ENCODE measurements around the gene XRRA1. TPM values are rescaled to one million over a fixed set of nuclear protein-coding genes. Genes with fewer than 3 reads are reported as not detected.

The XRRA1 gene
- total RNA-seq, 1 experiment from 2014 or later: 29.5 TPM

- ChIA-PET CTCF (no interaction called here), POLR2A (ENCODE audit: unreplicated experiment) (interaction anchor here (0.7 kb wide), 1 partner anchor 326 kb away, joined by 5 read pairs; no protein-coding TSS in a partner anchor)
- H3K36me3 ChIP-seq (ENCODE audit: low read depth): peaks cover 31% of the 10 kb centered on the region
Observed at GRCh38 chr11:74839971-74840370, 108.9 kb downstream of the XRRA1 start.

DNA sequence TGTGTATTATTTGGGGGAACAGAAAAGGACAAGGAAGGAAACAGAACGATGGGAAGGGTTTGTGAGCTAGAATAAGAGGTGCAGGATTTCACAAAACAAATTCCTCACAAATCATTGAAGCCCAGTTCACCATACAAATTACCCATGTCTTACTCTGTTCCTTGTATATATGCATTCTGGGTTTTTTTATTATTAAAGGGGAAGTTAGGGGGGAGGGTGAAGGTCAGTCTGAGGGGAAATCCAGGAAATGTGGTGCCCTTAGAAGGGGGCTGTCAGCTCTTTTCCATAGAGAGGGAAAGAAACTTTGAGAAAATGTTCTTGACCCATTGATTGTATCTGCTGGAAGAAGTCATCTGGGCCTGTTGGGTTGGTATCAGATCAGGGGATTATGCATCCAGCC is 109.4 kb downstream of the XRRA1 start:
- Histone ChIP-seq H3K4me2 (no peak overlapping the region), H3F3A (ENCODE audit: insufficient read depth, low read depth) (no peaks in the 10 kb centered on the region), H3K79me2 (ENCODE audit: low read depth) (no peaks in the 10 kb centered on the region), H2AFZ (no peak overlapping the region), H3K27ac (no peak overlapping the region), H3K9me3 (ENCODE audit: insufficient read depth, low read depth) (no peaks in the 10 kb centered on the region), H3K4me3 (no peak overlapping the region), H3K4me1 (replicated peaks; ENCODE audit: insufficient read depth) (no peaks in the 10 kb centered on the region), H3K27me3 (ENCODE audit: insufficient read depth, low read depth) (no peaks in the 10 kb centered on the region), H4K20me1 (ENCODE audit: insufficient read depth) (no peaks in the 10 kb centered on the region), H3K9me2 (ENCODE audit: insufficient read depth) (no peaks in the 10 kb centered on the region), H3K36me3 (ENCODE audit: low read depth) (peaks cover 35% of the 10 kb centered on the region)
- DNase-seq: no peak
- ChIA-PET POLR2A (ENCODE audit: unreplicated experiment) (no interaction called here), CTCF (no interaction called here)
- BruUV-seq (replicated peaks): no TSS peak
- intact Hi-C loops (cut with micrococcal nuclease; ENCODE audit: unreplicated experiment): no loop called here
- TF ChIP-seq CTCF (conservative IDR thresholded peaks at IDR 0.05) (no peak), EZH2 (IDR thresholded peaks at IDR 0.05; ENCODE audit: low read depth) (no peak)

More at GRCh38 chr11:74839971-74840370, 108.9 kb downstream of the XRRA1 start:
- Histone ChIP-seq H3K4me3 (no peak overlapping the region), H3K27ac (no peak overlapping the region), H2AFZ (no peak overlapping the region), H3K4me2 (no peak overlapping the region), H3K4me1 (replicated peaks; ENCODE audit: insufficient read depth) (no peaks in the 10 kb centered on the region), H3K9me2 (ENCODE audit: insufficient read depth) (no peaks in the 10 kb centered on the region), H3K79me2 (ENCODE audit: low read depth) (no peaks in the 10 kb centered on the region), H3K9me3 (ENCODE audit: insufficient read depth, low read depth) (no peaks in the 10 kb centered on the region), H3K27me3 (ENCODE audit: insufficient read depth, low read depth) (no peaks in the 10 kb centered on the region), H3F3A (ENCODE audit: insufficient read depth, low read depth) (no peaks in the 10 kb centered on the region), H4K20me1 (ENCODE audit: insufficient read depth) (no peaks in the 10 kb centered on the region)
- intact Hi-C loops (cut with micrococcal nuclease; ENCODE audit: unreplicated experiment): no loop called here
- TF ChIP-seq CTCF (conservative IDR thresholded peaks at IDR 0.05) (no peak), EZH2 (IDR thresholded peaks at IDR 0.05; ENCODE audit: low read depth) (no peak)
- no TSS peak for BruUV-seq (replicated peaks)
- no peak for DNase-seq

DNA sequence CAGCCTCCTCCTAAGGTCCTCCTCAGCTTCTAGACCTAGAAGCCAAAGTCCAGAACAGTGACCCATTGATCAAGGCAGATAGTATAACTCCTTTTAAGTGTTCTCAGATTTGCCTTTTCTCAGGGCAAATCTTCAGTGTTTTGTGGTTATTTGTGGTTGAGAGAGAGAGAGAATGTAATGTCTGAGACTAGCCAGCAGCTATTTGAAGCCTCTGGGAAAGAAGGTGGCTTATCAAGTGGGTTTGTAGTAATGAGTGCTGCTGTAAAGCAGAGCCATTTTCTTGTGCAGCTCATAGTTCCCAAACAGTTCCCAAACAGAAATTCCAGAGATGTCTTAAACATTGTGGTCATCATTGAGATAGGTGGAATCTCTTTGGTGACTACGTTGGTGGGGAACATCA is 110.7 kb downstream of the XRRA1 start:
- no peaks in the 10 kb centered on the region for H3K9me2 ChIP-seq (ENCODE audit: insufficient read depth)
- H3K79me2 ChIP-seq (ENCODE audit: low read depth): no peaks in the 10 kb centered on the region
- intact Hi-C loops (cut with micrococcal nuclease; ENCODE audit: unreplicated experiment): no loop called here
- TF ChIP-seq EZH2 (IDR thresholded peaks at IDR 0.05; ENCODE audit: low read depth) (no peak), CTCF (conservative IDR thresholded peaks at IDR 0.05) (no peak)
- H4K20me1 ChIP-seq (ENCODE audit: insufficient read depth): no peaks in the 10 kb centered on the region
- H3K36me3 ChIP-seq (ENCODE audit: low read depth): peaks cover 35% of the 10 kb centered on the region
- no peaks in the 10 kb centered on the region for H3F3A ChIP-seq (ENCODE audit: insufficient read depth, low read depth)
- H3K27me3 ChIP-seq (ENCODE audit: insufficient read depth, low read depth): no peaks in the 10 kb centered on the region
- DNase-seq: no peak
- no peak overlapping the region for H3K4me2 ChIP-seq
- no peaks in the 10 kb centered on the region for H3K4me1 ChIP-seq (replicated peaks; ENCODE audit: insufficient read depth)
- no peak overlapping the region for H2AFZ ChIP-seq
- H3K27ac ChIP-seq: no peak overlapping the region
- BruUV-seq (replicated peaks): no TSS peak
- ChIA-PET POLR2A (ENCODE audit: unreplicated experiment) (no interaction called here), CTCF (no interaction called here)
- no peaks in the 10 kb centered on the region for H3K9me3 ChIP-seq (ENCODE audit: insufficient read depth, low read depth)
- no peak overlapping the region for H3K4me3 ChIP-seq

Measured in PC-9 (cell line).